ENCODE results near the gene MEMO1.
"Not testable (repeated sequence)": the region's sequence is repeated elsewhere in the genome, so short reads cannot be mapped to it uniquely, and the experiment has no call there.

The MEMO1 gene

GRCh38 chr2:31889044-31889443, 121.8 kb downstream of the MEMO1 start:
- no peak for TF ChIP-seq POLR2AphosphoS5 (IDR thresholded peaks at IDR 0.05; ENCODE audit: low read depth, low read length)
- no peak for TF ChIP-seq TAF1 (IDR thresholded peaks at IDR 0.05; ENCODE audit: borderline replicate concordance, low read depth, low read length)
- TF ChIP-seq POLR2A (IDR thresholded peaks at IDR 0.05; ENCODE audit: low read depth, low read length) = no peak
- DNase-seq (ENCODE audit: insufficient read length) (no peak), FAIRE-seq (no peak)

GRCh38 chr2:31888550-31888949, 122.3 kb downstream of the MEMO1 start:
- TF ChIP-seq POLR2A (IDR thresholded peaks at IDR 0.05; ENCODE audit: low read depth, low read length) (no peak), TAF1 (IDR thresholded peaks at IDR 0.05; ENCODE audit: borderline replicate concordance, low read depth, low read length) (no peak), POLR2AphosphoS5 (IDR thresholded peaks at IDR 0.05; ENCODE audit: low read depth, low read length) (no peak)
- FAIRE-seq (no peak), DNase-seq (ENCODE audit: insufficient read length) (no peak)

DNA sequence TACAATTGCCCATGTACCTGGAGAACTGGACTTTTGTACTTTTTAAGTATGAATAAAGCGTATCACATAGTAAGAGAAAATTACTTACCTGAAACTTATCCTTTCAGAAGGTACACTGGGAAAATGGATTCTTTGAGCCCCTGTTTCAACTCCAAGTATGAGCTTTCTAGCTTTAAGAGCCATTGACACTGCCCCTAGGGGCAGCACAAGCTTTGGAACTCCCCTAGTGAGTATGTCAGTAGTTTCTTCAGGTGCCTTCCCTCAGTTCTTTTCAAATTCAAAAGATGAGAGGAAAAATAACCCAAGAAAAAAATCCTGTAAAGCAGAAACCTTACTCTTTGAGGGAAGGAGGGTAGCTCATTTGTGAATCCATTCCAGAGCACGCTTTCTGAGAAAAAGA, 124.1 kb downstream of the MEMO1 start:
- FAIRE-seq (no peak), DNase-seq (ENCODE audit: insufficient read length) (no peak)
- no peak for TF ChIP-seq POLR2A (IDR thresholded peaks at IDR 0.05; ENCODE audit: low read depth, low read length)
- no peak for TF ChIP-seq TAF1 (IDR thresholded peaks at IDR 0.05; ENCODE audit: borderline replicate concordance, low read depth, low read length)
- no peak for TF ChIP-seq POLR2AphosphoS5 (IDR thresholded peaks at IDR 0.05; ENCODE audit: low read depth, low read length)

- no peak for TF ChIP-seq POLR2A (IDR thresholded peaks at IDR 0.05; ENCODE audit: low read depth, low read length)
- no peak for TF ChIP-seq POLR2AphosphoS5 (IDR thresholded peaks at IDR 0.05; ENCODE audit: low read depth, low read length)
- no peak for TF ChIP-seq TAF1 (IDR thresholded peaks at IDR 0.05; ENCODE audit: borderline replicate concordance, low read depth, low read length)
- FAIRE-seq = no peak
- DNase-seq (ENCODE audit: insufficient read length) = no peak
Measured at GRCh38 chr2:31877008-31877407, 133.8 kb downstream of the MEMO1 start.

- no peak for TF ChIP-seq TAF1 (IDR thresholded peaks at IDR 0.05; ENCODE audit: borderline replicate concordance, low read depth, low read length)
- no peak for TF ChIP-seq POLR2A (IDR thresholded peaks at IDR 0.05; ENCODE audit: low read depth, low read length)
- no peak for TF ChIP-seq POLR2AphosphoS5 (IDR thresholded peaks at IDR 0.05; ENCODE audit: low read depth, low read length)
- FAIRE-seq (no peak), DNase-seq (ENCODE audit: insufficient read length) (no peak)
Measured at GRCh38 chr2:31874071-31874470, 136.7 kb downstream of the MEMO1 start.

DNA sequence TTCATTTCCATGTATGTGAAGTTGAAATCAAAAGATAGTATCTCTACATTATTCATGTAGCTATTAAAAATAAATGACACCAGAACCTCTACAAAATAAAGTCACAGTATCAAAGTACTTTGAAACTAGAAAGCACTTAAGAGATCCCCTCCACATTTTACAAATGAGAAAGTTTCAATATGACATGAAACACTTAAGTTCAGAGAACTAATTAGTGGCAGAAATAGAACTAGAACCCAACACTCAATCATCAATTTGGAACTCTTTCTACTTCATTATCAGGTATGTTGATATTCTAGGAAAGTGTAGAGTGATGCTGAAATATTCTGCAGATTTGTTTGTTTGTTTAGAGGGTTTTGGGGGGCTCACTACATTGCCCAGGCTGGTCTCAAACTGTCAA, 145.6 kb downstream of the MEMO1 start:
- DNase-seq (ENCODE audit: insufficient read length) = no peak
- TF ChIP-seq POLR2A (IDR thresholded peaks at IDR 0.05; ENCODE audit: low read depth, low read length) (no peak), POLR2AphosphoS5 (IDR thresholded peaks at IDR 0.05; ENCODE audit: low read depth, low read length) (no peak), TAF1 (IDR thresholded peaks at IDR 0.05; ENCODE audit: borderline replicate concordance, low read depth, low read length) (no peak)
- FAIRE-seq = no peak

GRCh38 chr2:31863867-31864266, 146.9 kb downstream of the MEMO1 start:
- no peak for DNase-seq (ENCODE audit: insufficient read length)
- FAIRE-seq = no peak
- TF ChIP-seq TAF1 (IDR thresholded peaks at IDR 0.05; ENCODE audit: borderline replicate concordance, low read depth, low read length) (no peak), POLR2AphosphoS5 (IDR thresholded peaks at IDR 0.05; ENCODE audit: low read depth, low read length) (no peak), POLR2A (IDR thresholded peaks at IDR 0.05; ENCODE audit: low read depth, low read length) (no peak)

DNA sequence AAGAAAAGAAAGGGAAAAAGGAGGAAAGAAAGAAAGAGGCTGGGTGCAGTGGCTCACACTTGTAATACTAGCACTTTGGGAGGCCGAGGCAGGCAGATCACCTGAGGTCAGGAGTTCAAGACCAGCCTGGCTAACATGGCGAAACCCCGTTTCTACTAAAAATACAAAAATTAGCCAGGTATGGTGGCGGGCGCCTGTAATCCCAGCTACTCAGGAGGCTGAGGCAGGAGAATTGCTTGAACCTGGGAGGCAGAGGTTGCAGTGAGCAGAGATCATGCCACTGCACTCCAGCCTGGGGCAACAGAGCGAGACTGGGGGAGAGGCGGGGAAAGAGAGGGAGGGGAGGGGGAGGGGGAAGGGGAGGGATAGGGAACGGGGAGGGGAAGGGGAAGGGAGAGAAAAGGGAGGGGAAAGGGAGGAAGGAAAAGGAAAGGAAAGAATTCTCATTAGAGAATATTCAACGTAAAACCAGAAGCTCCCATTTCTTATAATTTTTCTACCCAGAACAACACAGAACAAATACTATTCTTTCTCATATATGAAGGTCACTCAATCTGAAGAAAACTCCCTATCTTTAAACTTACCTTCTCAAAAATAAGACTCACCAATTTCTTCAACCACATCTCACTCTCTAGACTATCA, 147.7 kb downstream of the MEMO1 start:
- not testable (repeated sequence) for FAIRE-seq; DNase-seq (ENCODE audit: insufficient read length)

DNA sequence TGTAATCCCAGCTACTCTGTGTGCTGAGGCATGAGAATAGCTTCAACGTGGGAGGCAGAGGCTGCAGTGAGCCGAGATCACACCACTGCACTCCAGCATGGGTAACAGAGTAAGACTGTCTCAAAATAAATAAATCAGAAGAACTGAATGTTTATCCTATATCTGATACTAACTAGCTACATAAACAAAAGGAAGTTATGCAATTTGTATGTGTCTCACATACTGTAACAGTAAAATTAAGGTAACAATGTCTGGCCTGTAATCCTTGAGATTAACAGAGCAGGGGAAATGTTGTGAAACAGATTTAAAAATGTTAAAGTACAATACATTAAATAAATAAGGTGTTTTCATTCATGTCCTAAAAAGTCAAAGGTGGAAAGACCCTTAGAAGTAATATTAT, 150.8 kb downstream of the MEMO1 start:
- DNase-seq (ENCODE audit: insufficient read length) (no peak), FAIRE-seq (no peak)
- TF ChIP-seq POLR2A (IDR thresholded peaks at IDR 0.05; ENCODE audit: low read depth, low read length) = no peak
- TF ChIP-seq POLR2AphosphoS5 (IDR thresholded peaks at IDR 0.05; ENCODE audit: low read depth, low read length) = no peak
- no peak for TF ChIP-seq TAF1 (IDR thresholded peaks at IDR 0.05; ENCODE audit: borderline replicate concordance, low read depth, low read length)

GRCh38 chr2:31853521-31853920, 157.3 kb downstream of the MEMO1 start:
- FAIRE-seq (no peak), DNase-seq (ENCODE audit: insufficient read length) (no peak)
- TF ChIP-seq TAF1 (IDR thresholded peaks at IDR 0.05; ENCODE audit: borderline replicate concordance, low read depth, low read length) = no peak
- TF ChIP-seq POLR2A (IDR thresholded peaks at IDR 0.05; ENCODE audit: low read depth, low read length) = no peak
- TF ChIP-seq POLR2AphosphoS5 (IDR thresholded peaks at IDR 0.05; ENCODE audit: low read depth, low read length) = no peak

- not testable (repeated sequence) for FAIRE-seq; DNase-seq (ENCODE audit: insufficient read length)
Measured at GRCh38 chr2:31842150-31842549, 168.7 kb downstream of the MEMO1 start.

GRCh38 chr2:31835450-31835849, 175.4 kb downstream of the MEMO1 start:
- DNase-seq (ENCODE audit: insufficient read length) (no peak), FAIRE-seq (no peak)
- TF ChIP-seq POLR2A (IDR thresholded peaks at IDR 0.05; ENCODE audit: low read depth, low read length) = no peak
- TF ChIP-seq TAF1 (IDR thresholded peaks at IDR 0.05; ENCODE audit: borderline replicate concordance, low read depth, low read length) = no peak
- TF ChIP-seq POLR2AphosphoS5 (IDR thresholded peaks at IDR 0.05; ENCODE audit: low read depth, low read length) = no peak

GRCh38 chr2:31832363-31832762, 178.4 kb downstream of the MEMO1 start:
- FAIRE-seq = no peak
- DNase-seq (ENCODE audit: insufficient read length) = no peak
- no peak for TF ChIP-seq POLR2A (IDR thresholded peaks at IDR 0.05; ENCODE audit: low read depth, low read length)
- TF ChIP-seq TAF1 (IDR thresholded peaks at IDR 0.05; ENCODE audit: borderline replicate concordance, low read depth, low read length) = no peak
- TF ChIP-seq POLR2AphosphoS5 (IDR thresholded peaks at IDR 0.05; ENCODE audit: low read depth, low read length) = no peak
